Adrenal gland (tissue), 12 donors: ENCODE measurements around the gene FGF14. TPM values are rescaled to one million over a fixed set of nuclear protein-coding genes. Genes with fewer than 3 reads are reported as not detected.

Experiments
- DNase-seq, 7 donors: peaks; one replicate each; pipeline ENCODE4 v3.0.0-alpha.2; 2019 to 2020
- H3K27ac ChIP-seq, 5 donors: fragments of 200-600 bp; sonication (generic) in 4 of 5; 1 replicate in 3 of 5; 2 replicates in 2 of 5; pipeline versions ENCODE4 v1.5.1 to v1.8.0; 2016 to 2020; ENCODE audit warnings: mild to moderate bottlenecking in 1 of 5
- H3K27me3 ChIP-seq: fragments of 200-600 bp; 2 replicates; pipeline ENCODE4 v1.8.0; 2021
- H3K36me3 ChIP-seq, 2 donors: fragments of 200-600 bp; replicated peaks in 1 of 2; 1 replicate in 1 of 2; 2 replicates in 1 of 2; pipeline versions ENCODE4 v1.5.1 to v1.8.0; 2018 to 2022
- H3K4me1 ChIP-seq, 2 donors: fragments of 200-600 bp; replicated peaks in 1 of 2; 1 replicate in 1 of 2; 2 replicates in 1 of 2; pipeline versions ENCODE4 v1.5.1 to v1.8.0; 2018 to 2021
- H3K4me3 ChIP-seq, 4 donors: fragments of 200-600 bp; sonication (generic) in 3 of 4; one replicate each; pipeline ENCODE4 v1.5.1; 2016 to 2018
- H3K9me3 ChIP-seq, 3 donors: fragments of 200-600 bp; sonication (generic) in 1 of 3; replicated peaks in 1 of 3; 1 replicate in 2 of 3; 2 replicates in 1 of 3; pipeline versions ENCODE4 v1.5.1 to v1.8.0; 2016 to 2021
- POLR2A ChIP-seq, 2 donors: fragments of 450-650 bp; IDR thresholded peaks; one replicate each; pipeline ENCODE4 v1.6.1; 2017; ENCODE audit warnings: antibody characterized with exemption in 2 of 2, mild to moderate bottlenecking in 2 of 2, moderate library complexity in 1 of 2
- WGBS, 4 donors: extraction: QIAGEN DNeasy Blood & Tissue Kit in 2 of 4; methylation state at CpG; one replicate each; pipeline versions ENCODE4 v1.1.5 to v1.1.7; 2013 to 2017; 5-methylcytosine and 5-hydroxymethylcytosine counted together
- intact Hi-C, 2 donors: fragments of 100-400 bp; cut with DNase I; formaldehyde crosslinking; loops; one replicate each; pipeline versions ENCODE4 v1.14.1 to v1.15.0; 2022 to 2023
- polyA plus RNA-seq, 3 donors: library from polyadenylated mRNA; stranded (reverse); fragments of 200-250 nt in 2 of 3; fragments of 350-450 nt in 1 of 3; fragmentation: Illumina TruSeq in 1 of 3; extraction: RNeasy Lipid Tissue Mini Kit (QIAGEN cat#74804) in 1 of 3; gene quantifications; one replicate each; pipeline ENCODE4 v1.2.3, GENCODE V29; 2013 to 2014
- total RNA-seq, 9 donors: library from RNA; depleted of rRNA in 4 of 9; stranded (reverse); fragments of >200 nt in 4 of 9; fragments of 120-200 nt in 1 of 9; fragmentation: NEBNext Ultra II Directional in 1 of 9; extraction: Animal tissue kit (Norgen Biotek cat#: 25700) in 1 of 9; gene quantifications; one replicate each; pipeline versions ENCODE4 v1.1.0 to v1.2.4, GENCODE V29; 2013 to 2023
- TF ChIP-seq, protein P1 (sequence below), 6 experiments: fragments of 450-650 bp in 4 of 6; fragments of 200-600 bp in 2 of 6; sonication (generic) in 1 of 6; IDR thresholded peaks; 1 replicate in 5 of 6; 2 replicates in 1 of 6; pipeline versions ENCODE4 v1.5.1 to v1.8.0; 2016 to 2021; ENCODE audit warnings: antibody characterized with exemption in 6 of 6, mild to moderate bottlenecking in 2 of 6, moderate library complexity in 1 of 6
- donor health status: healthy with polysubstance abuse.
- donor health status: Bipolar disorder and iron deficiency.
- donor health status: DM: yes; HTN: yes; CAD: no.
- donor health status: DM: no; HTN: no; CAD: no.
- donor health status: DM: no; HTN: no; CAD: no.
- donor health status: DM: yes; HTN: yes; CAD: no.

FGF14 gene
- total and polyA plus RNA-seq, 12 donors: 0.32 to 9.3 (median 2.8) TPM; not detected in 2

- Histone ChIP-seq H3K4me3 (no peak overlapping the region), H3K36me3 (no peaks in the 10 kb centered on the region), H3K4me1 (peaks cover 0 to 8% of the 10 kb centered on the region in 2 donors), H3K9me3 (no peaks in the 10 kb centered on the region), H3K27me3 (no peaks in the 10 kb centered on the region), H3K27ac (no peak overlapping the region)
- DNase-seq: peak in 1 of 7 donors; percentile 1
- TF ChIP-seq POLR2A (IDR thresholded peaks at IDR 0.05): no peak
- TF ChIP-seq, protein P1, sequence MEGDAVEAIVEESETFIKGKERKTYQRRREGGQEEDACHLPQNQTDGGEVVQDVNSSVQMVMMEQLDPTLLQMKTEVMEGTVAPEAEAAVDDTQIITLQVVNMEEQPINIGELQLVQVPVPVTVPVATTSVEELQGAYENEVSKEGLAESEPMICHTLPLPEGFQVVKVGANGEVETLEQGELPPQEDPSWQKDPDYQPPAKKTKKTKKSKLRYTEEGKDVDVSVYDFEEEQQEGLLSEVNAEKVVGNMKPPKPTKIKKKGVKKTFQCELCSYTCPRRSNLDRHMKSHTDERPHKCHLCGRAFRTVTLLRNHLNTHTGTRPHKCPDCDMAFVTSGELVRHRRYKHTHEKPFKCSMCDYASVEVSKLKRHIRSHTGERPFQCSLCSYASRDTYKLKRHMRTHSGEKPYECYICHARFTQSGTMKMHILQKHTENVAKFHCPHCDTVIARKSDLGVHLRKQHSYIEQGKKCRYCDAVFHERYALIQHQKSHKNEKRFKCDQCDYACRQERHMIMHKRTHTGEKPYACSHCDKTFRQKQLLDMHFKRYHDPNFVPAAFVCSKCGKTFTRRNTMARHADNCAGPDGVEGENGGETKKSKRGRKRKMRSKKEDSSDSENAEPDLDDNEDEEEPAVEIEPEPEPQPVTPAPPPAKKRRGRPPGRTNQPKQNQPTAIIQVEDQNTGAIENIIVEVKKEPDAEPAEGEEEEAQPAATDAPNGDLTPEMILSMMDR (IDR thresholded peaks at IDR 0.05): no peak
- WGBS, 4 donors: 24 to 49% (median 40%) methylated on average over 2 of the region's 2 CpGs
- intact Hi-C loops: no loop called here
Observed at GRCh38 chr13:101773062-101773461, 628.8 kb downstream of the FGF14 start.

DNA sequence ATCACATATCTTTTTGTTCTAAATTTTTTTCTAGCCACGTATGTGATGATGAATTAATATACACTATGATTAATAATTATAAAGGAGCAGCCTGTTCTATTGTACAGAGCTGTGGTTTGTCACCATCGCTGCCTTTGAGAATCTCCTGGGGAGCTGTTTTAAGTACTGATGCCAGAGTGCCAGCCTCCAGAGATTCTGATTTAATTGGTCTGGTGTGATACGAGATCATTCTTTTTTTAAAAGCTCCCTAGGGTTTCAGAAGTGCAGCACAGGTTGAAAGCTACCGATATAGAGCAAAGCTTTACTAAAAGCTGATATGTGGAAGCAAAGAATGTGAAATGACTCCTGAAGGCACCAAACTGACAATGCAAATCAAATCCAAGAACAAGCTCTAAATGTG, 634.7 kb downstream of the FGF14 start:
- Histone ChIP-seq H3K4me3 (no peak overlapping the region), H3K27me3 (no peaks in the 10 kb centered on the region), H3K4me1 (no peaks in the 10 kb centered on the region), H3K27ac (no peak overlapping the region), H3K9me3 (no peaks in the 10 kb centered on the region), H3K36me3 (no peaks in the 10 kb centered on the region)
- intact Hi-C loops: loop anchor here in 1 of 2 donors (10.0 kb wide), 1 partner anchor 252 kb away; no protein-coding TSS in a partner anchor
- 71 to 79% (median 78%) methylated on average over 4 of the region's 4 CpGs for WGBS, 4 donors
- TF ChIP-seq, protein P1 (IDR thresholded peaks at IDR 0.05): no peak
- DNase-seq: no peak

- H3K27me3 ChIP-seq: peaks cover 3% of the 10 kb centered on the region
- no peaks in the 10 kb centered on the region for H3K4me1 ChIP-seq
- H3K36me3 ChIP-seq: no peaks in the 10 kb centered on the region
- intact Hi-C loops: loop anchor here in 1 of 2 donors (10.0 kb wide), 1 partner anchor 248 kb away; no protein-coding TSS in a partner anchor
- no peak overlapping the region for H3K27ac ChIP-seq
- TF ChIP-seq, protein P1 (IDR thresholded peaks at IDR 0.05): no peak
- no peak for TF ChIP-seq POLR2A (IDR thresholded peaks at IDR 0.05)
- DNase-seq: no peak
- no peak overlapping the region for H3K4me3 ChIP-seq
- 50 to 76% (median 65%) methylated on average over 1 of the region's 1 CpG for WGBS, 4 donors
- no peaks in the 10 kb centered on the region for H3K9me3 ChIP-seq
Observed at GRCh38 chr13:101763191-101763590, 638.7 kb downstream of the FGF14 start.

DNA sequence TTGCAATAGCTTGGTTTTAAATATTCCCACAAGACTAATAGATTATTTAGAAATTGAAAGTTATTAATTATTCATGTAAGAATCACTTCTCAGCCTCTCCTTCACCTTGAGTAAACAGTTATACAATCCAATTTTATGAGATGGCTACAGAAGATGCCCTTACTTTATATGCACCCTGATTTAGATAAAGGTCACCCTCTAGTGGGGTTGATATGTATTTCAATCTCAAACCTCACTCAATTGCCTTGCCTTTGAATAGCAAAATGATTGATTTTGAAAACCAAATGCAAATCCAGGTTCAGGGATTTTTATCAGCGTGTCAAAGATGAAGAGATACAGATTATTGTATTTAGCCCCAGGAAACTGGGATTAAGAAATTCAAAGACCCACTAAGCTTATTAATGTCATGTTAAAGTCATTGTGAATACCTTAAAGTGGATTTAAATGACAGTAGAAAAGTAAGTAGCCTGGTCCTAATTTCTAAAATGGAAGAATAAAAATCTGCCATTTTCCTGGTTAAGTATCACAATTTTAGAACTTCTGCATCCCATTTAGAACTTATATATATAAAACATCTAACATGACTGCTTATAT, 644.3 kb downstream of the FGF14 start:
- no peaks in the 10 kb centered on the region for H3K9me3 ChIP-seq
- WGBS, 4 donors: 4 to 16% (median 12%) methylated on average over 1 of the region's 1 CpG
- H3K36me3 ChIP-seq: no peaks in the 10 kb centered on the region
- peaks cover 3% of the 10 kb centered on the region for H3K27me3 ChIP-seq
- DNase-seq: no peak
- no peak overlapping the region for H3K4me3 ChIP-seq
- H3K27ac ChIP-seq: no peak overlapping the region
- no peaks in the 10 kb centered on the region for H3K4me1 ChIP-seq
- intact Hi-C loops: loop anchor here in 1 of 2 donors (10.0 kb wide), 2 partner anchors 253 to 613 kb away; no protein-coding TSS in a partner anchor
- TF ChIP-seq, protein P1 (IDR thresholded peaks at IDR 0.05): peak; percentile 23 to 57 (median 46)
- no peak for TF ChIP-seq POLR2A (IDR thresholded peaks at IDR 0.05)
